Measurements from ENCODE around the gene SLC24A5. TPM values are rescaled to one million over a fixed set of nuclear protein-coding genes. Genes with fewer than 3 reads are reported as not detected.

The SLC24A5 gene
- total RNA-seq, 1 experiment from 2014 or later = not detected

DNA sequence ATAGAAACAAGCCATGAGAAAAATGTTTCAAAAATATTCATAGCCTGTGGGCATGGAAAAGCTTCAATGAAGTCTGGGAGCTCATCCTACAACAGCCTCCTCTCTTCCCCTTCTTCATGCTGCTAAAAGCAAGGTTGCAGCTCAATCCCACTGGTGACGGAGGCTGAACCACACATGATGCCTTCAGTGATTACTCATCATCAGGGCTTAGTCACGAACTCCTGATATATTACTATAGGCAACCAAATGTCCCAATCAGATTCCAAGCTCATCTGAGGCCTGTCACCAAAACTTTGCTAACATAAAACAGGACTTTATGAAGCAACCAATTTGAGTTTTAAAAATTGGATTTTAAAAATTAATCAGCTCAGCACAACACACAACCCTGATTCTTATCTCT lies 24.0 kb upstream of the SLC24A5 start:
- Mint-ChIP-seq H3K27ac (no peak overlapping the region), H3K9me3 (no peaks in the 10 kb centered on the region), H3K4me3 (no peak overlapping the region), H3K4me1 (no peaks in the 10 kb centered on the region), H3K36me3 (ENCODE audit: insufficient read depth in 1 of 3, low read depth in 3 of 3) (no peaks in the 10 kb centered on the region), H3K27me3 (ENCODE audit: low read depth) (no peaks in the 10 kb centered on the region)
- no peaks in the 10 kb centered on the region for H3K23me2 ChIP-seq (ENCODE audit: insufficient read length, low read depth, low read length, poor library complexity, severe bottlenecking)
- no peak overlapping the region for H3K4me2 ChIP-seq (ENCODE audit: insufficient read depth, insufficient read length, low read length)
- H2BK12ac ChIP-seq (ENCODE audit: insufficient read length, low read depth, low read length) = no peak overlapping the region
- no peak overlapping the region for H2AK5ac ChIP-seq (ENCODE audit: insufficient read length, low read length)
- H3K79me1 ChIP-seq (ENCODE audit: insufficient read depth, low read depth, low read length, poor library complexity, severe bottlenecking) = no peaks in the 10 kb centered on the region
- H3K9ac ChIP-seq (ENCODE audit: extremely low read depth, insufficient read length, low read length) = no peak overlapping the region
- H2BK20ac ChIP-seq (ENCODE audit: low read depth, low read length, poor library complexity, severe bottlenecking) = no peak overlapping the region
- H3K79me2 ChIP-seq (ENCODE audit: insufficient read depth, low read length) = no peaks in the 10 kb centered on the region
- no peaks in the 10 kb centered on the region for H3K4me1 ChIP-seq (ENCODE audit: insufficient read depth, low read length)
- no peak for DNase-seq
- H2BK120ac ChIP-seq (ENCODE audit: low read depth, low read length, poor library complexity, severe bottlenecking) = no peak overlapping the region
- no peak overlapping the region for H2BK15ac ChIP-seq (ENCODE audit: low read depth, low read length)
- WGBS (ENCODE audit: extremely low coverage, insufficient read length, low lambda C conversion rate) = no CpG with 5 or more reads among the region's 2 CpGs
- H4K5ac ChIP-seq (ENCODE audit: insufficient read length, low read depth, low read length) = no peak overlapping the region
- no peaks in the 10 kb centered on the region for H4K20me1 ChIP-seq (ENCODE audit: control insufficient read depth, insufficient read depth, insufficient read length)
- no peak overlapping the region for H4K91ac ChIP-seq (ENCODE audit: insufficient read length, low read depth, low read length)
- H3K18ac ChIP-seq (ENCODE audit: insufficient read length, low read depth, low read length) = no peak overlapping the region
- TF ChIP-seq, protein P1, sequence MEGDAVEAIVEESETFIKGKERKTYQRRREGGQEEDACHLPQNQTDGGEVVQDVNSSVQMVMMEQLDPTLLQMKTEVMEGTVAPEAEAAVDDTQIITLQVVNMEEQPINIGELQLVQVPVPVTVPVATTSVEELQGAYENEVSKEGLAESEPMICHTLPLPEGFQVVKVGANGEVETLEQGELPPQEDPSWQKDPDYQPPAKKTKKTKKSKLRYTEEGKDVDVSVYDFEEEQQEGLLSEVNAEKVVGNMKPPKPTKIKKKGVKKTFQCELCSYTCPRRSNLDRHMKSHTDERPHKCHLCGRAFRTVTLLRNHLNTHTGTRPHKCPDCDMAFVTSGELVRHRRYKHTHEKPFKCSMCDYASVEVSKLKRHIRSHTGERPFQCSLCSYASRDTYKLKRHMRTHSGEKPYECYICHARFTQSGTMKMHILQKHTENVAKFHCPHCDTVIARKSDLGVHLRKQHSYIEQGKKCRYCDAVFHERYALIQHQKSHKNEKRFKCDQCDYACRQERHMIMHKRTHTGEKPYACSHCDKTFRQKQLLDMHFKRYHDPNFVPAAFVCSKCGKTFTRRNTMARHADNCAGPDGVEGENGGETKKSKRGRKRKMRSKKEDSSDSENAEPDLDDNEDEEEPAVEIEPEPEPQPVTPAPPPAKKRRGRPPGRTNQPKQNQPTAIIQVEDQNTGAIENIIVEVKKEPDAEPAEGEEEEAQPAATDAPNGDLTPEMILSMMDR (conservative IDR thresholded peaks at IDR 0.05) = no peak
- H3K9me3 ChIP-seq (ENCODE audit: control insufficient read depth, low read depth, low read length) = no peaks in the 10 kb centered on the region
- no peak overlapping the region for H3K23ac ChIP-seq (ENCODE audit: insufficient read length, low read depth, low read length)
- no peak overlapping the region for H2BK5ac ChIP-seq (ENCODE audit: insufficient read length, low read length)
- no peaks in the 10 kb centered on the region for H3K27me3 ChIP-seq (ENCODE audit: insufficient read depth, low read length)
- no peak overlapping the region for H3K4ac ChIP-seq (ENCODE audit: low read depth, low read length)
- no peak overlapping the region for H4K8ac ChIP-seq (replicated peaks; ENCODE audit: insufficient read length, low read depth, low read length)
- H3K27ac ChIP-seq (ENCODE audit: insufficient read length, low read depth, low read length) = no peak overlapping the region
- H3K14ac ChIP-seq (ENCODE audit: insufficient read depth, low read length) = no peak overlapping the region
- H3T11ph ChIP-seq (ENCODE audit: low read length) = no peak overlapping the region
- no peak overlapping the region for H2AFZ ChIP-seq (ENCODE audit: low read length)
- H3K56ac ChIP-seq (ENCODE audit: insufficient read length, low read depth, low read length) = no peak overlapping the region
